Measurements from ENCODE around the gene ADAMTS9.

- TF ChIP-seq CTCF (IDR thresholded peaks at IDR 0.05), result no peak
- TF ChIP-seq POLR2AphosphoS5 (IDR thresholded peaks at IDR 0.05), result no peak
- TF ChIP-seq POLR2A (IDR thresholded peaks at IDR 0.05), result no peak
- TF ChIP-seq EP300 (IDR thresholded peaks at IDR 0.05), result no peak
These were observed 36.0 kb downstream of the ADAMTS9 start for GRCh38 chr3:64651741-64652241.

All from sigmoid colon (tissue), 4 donors.